ENCODE results near the gene FIBCD1. TPM values are rescaled to one million over a fixed set of nuclear protein-coding genes. Genes with fewer than 3 reads are reported as not detected.
A peak's percentile ranks its signal among the peaks of the same experiment; 100 is the strongest.
"Not testable (repeated sequence)": the region's sequence is repeated elsewhere in the genome, so short reads cannot be mapped to it uniquely, and the experiment has no call there.

The FIBCD1 gene
- total and polyA plus RNA-seq, 8 donors = 0.64 to 11.4 (median 1.6) TPM

- H3K27ac ChIP-seq = no peak overlapping the region
- H3K36me3 ChIP-seq = no peaks in the 10 kb centered on the region
- intact Hi-C loops (cut with DNase I) = no loop called here
- peaks cover 0 to 41% of the 10 kb centered on the region in 2 donors for H3K27me3 ChIP-seq
- H3K9me3 ChIP-seq = no peaks in the 10 kb centered on the region
- ATAC-seq (no peak), DNase-seq (peak in 1 of 4 donors; percentile 67)
- H3K4me3 ChIP-seq = no peak overlapping the region
- no peaks in the 10 kb centered on the region for H3K4me1 ChIP-seq
- no peak for TF ChIP-seq CTCF (IDR thresholded peaks at IDR 0.05)
Observed at GRCh38 chr9:130956636-130957450, 17.8 kb upstream of the FIBCD1 start.

- no peaks in the 10 kb centered on the region for H3K9me3 ChIP-seq
- H3K36me3 ChIP-seq = no peaks in the 10 kb centered on the region
- H3K4me1 ChIP-seq = no peaks in the 10 kb centered on the region
- no peak for ATAC-seq
- no peak for DNase-seq
- H3K4me3 ChIP-seq = no peak overlapping the region
- peaks cover 0 to 46% of the 10 kb centered on the region in 2 donors for H3K27me3 ChIP-seq
- intact Hi-C loops (cut with DNase I) = no loop called here
- TF ChIP-seq CTCF (IDR thresholded peaks at IDR 0.05) = no peak
- H3K27ac ChIP-seq = no peak overlapping the region
Observed at GRCh38 chr9:130955947-130956621, 17.0 kb upstream of the FIBCD1 start.

GRCh38 chr9:130954925-130955324 is 15.9 kb upstream of the FIBCD1 start:
- H3K4me1 ChIP-seq; H3K27ac ChIP-seq; H3K36me3 ChIP-seq; DNase-seq; intact Hi-C loops (cut with DNase I); ATAC-seq; H3K4me3 ChIP-seq; H3K9me3 ChIP-seq: not testable (repeated sequence)
- peaks cover 0 to 47% of the 10 kb centered on the region in 2 donors for H3K27me3 ChIP-seq

GRCh38 chr9:130954317-130954716 is 15.3 kb upstream of the FIBCD1 start:
- no peak for TF ChIP-seq CTCF (IDR thresholded peaks at IDR 0.05)
- no peak for DNase-seq

GRCh38 chr9:130952065-130952762 is 13.2 kb upstream of the FIBCD1 start:
- no peak for ATAC-seq

More at GRCh38 chr9:130954317-130954716, 15.3 kb upstream of the FIBCD1 start:
- no peaks in the 10 kb centered on the region for H3K9me3 ChIP-seq
- peaks cover 0 to 53% of the 10 kb centered on the region in 2 donors for H3K27me3 ChIP-seq
- H3K4me1 ChIP-seq = no peaks in the 10 kb centered on the region
- no peak for ATAC-seq
- intact Hi-C loops (cut with DNase I) = no loop called here
- H3K36me3 ChIP-seq = no peaks in the 10 kb centered on the region
- H3K27ac ChIP-seq = no peak overlapping the region
- no peak overlapping the region for H3K4me3 ChIP-seq

More at GRCh38 chr9:130952065-130952762, 13.2 kb upstream of the FIBCD1 start:
- no peak for DNase-seq
- H3K4me3 ChIP-seq = no peak overlapping the region
- no peaks in the 10 kb centered on the region for H3K9me3 ChIP-seq
- H3K27me3 ChIP-seq = peaks cover 0 to 71% of the 10 kb centered on the region in 2 donors
- intact Hi-C loops (cut with DNase I) = no loop called here
- no peaks in the 10 kb centered on the region for H3K36me3 ChIP-seq
- no peak overlapping the region for H3K27ac ChIP-seq
- no peaks in the 10 kb centered on the region for H3K4me1 ChIP-seq
- no peak for TF ChIP-seq CTCF (IDR thresholded peaks at IDR 0.05)
